ENCODE results near the gene STX10. TPM values are rescaled to one million over a fixed set of nuclear protein-coding genes. Genes with fewer than 3 reads are reported as not detected.

Gene STX10
- total RNA-seq, 1 experiment from 2014 or later: 19.3 TPM

DNA sequence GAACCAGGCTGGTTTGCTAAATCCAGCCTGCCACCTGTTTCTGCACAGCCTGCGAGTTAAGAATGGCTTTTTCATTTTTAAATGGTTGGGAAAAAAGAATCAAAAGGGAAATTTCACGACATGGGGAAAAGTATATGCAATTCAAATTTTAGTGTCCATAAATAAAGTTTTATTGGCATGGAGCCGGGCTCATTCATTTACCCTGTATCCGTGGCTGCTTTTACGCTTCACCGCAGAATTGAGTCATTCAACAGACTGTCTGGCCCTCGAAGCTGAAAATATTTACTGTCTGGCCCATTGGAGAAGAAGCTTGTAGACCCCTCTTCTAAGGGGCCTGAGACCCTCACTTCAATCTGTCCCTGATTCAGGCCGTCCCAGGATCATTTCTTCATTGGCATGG, 26.2 kb upstream of the STX10 start:
- TF ChIP-seq, protein P1, sequence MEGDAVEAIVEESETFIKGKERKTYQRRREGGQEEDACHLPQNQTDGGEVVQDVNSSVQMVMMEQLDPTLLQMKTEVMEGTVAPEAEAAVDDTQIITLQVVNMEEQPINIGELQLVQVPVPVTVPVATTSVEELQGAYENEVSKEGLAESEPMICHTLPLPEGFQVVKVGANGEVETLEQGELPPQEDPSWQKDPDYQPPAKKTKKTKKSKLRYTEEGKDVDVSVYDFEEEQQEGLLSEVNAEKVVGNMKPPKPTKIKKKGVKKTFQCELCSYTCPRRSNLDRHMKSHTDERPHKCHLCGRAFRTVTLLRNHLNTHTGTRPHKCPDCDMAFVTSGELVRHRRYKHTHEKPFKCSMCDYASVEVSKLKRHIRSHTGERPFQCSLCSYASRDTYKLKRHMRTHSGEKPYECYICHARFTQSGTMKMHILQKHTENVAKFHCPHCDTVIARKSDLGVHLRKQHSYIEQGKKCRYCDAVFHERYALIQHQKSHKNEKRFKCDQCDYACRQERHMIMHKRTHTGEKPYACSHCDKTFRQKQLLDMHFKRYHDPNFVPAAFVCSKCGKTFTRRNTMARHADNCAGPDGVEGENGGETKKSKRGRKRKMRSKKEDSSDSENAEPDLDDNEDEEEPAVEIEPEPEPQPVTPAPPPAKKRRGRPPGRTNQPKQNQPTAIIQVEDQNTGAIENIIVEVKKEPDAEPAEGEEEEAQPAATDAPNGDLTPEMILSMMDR (IDR thresholded peaks at IDR 0.05; ENCODE audit: insufficient read depth in 1 of 2, low read depth in 1 of 2, low read length in 1 of 2, severe bottlenecking in 1 of 2, unreplicated experiment in 1 of 2): no peak
- H3K9me3 ChIP-seq: no peaks in the 10 kb centered on the region
- no peaks in the 10 kb centered on the region for H3K27me3 ChIP-seq (replicated peaks; ENCODE audit: control insufficient read depth, insufficient read depth, low read length)
- no peak overlapping the region for H3K4me3 ChIP-seq (ENCODE audit: low read depth, low read length)
- no TSS peak for BruUV-seq (replicated peaks)
- H3K4me1 ChIP-seq: no peaks in the 10 kb centered on the region; the same call in 1 of the 2 replicates
- no peak for DNase-seq
- Mint-ChIP-seq H3K27ac (ENCODE audit: unreplicated experiment) (no peak overlapping the region), H3K9me3 (ENCODE audit: unreplicated experiment) (no peaks in the 10 kb centered on the region), H3K27me3 (ENCODE audit: insufficient read depth, unreplicated experiment) (no peaks in the 10 kb centered on the region), H3K4me3 (ENCODE audit: unreplicated experiment) (no peak overlapping the region), H3K36me3 (ENCODE audit: insufficient read depth, unreplicated experiment) (no peaks in the 10 kb centered on the region), H3K4me1 (ENCODE audit: low read depth, unreplicated experiment) (no peaks in the 10 kb centered on the region)
- H3K36me3 ChIP-seq (ENCODE audit: control insufficient read depth, insufficient read depth, low read length): no peaks in the 10 kb centered on the region; the same call in 1 of the 2 replicates
- CTCF ChIA-PET: interaction anchor here (1.2 kb wide), 1 partner anchor 8 kb away, joined by 3 read pairs; no protein-coding TSS in a partner anchor
- POLR2A ChIA-PET: no interaction called here
- intact Hi-C loops (cut with micrococcal nuclease; ENCODE audit: unreplicated experiment): no loop called here

DNA sequence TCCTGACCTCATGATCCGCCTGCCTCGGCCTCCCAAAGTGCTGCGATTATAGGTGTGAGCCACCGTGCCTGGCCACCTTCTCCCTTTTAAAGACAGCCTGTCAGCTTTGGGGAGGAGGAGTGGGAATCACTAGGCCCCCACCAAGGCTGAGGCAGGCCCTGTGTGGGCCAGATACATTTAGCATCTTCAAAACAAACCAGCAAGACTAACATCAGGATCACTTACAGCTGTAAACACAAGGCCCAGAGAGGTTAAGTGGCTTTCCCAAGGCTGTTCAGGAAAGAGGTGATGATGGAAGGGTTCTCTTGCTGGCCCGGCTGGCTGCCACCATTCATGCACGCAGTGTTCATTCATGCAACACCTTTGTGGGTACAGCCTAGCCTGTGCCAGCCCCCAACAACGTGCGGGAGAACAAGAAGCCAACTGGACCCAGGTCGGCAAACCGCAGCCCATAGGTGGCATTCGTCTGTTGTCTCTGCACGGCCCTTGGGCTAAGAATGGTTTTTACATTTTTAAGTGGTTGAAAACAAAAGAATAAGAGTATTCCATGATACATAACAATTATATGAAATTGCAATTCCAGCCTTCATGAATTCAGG, 23.1 kb upstream of the STX10 start:
- Mint-ChIP-seq H3K36me3 (ENCODE audit: insufficient read depth, unreplicated experiment) (no peaks in the 10 kb centered on the region), H3K9me3 (ENCODE audit: unreplicated experiment) (no peaks in the 10 kb centered on the region), H3K4me3 (ENCODE audit: unreplicated experiment) (no peak overlapping the region), H3K27me3 (ENCODE audit: insufficient read depth, unreplicated experiment) (no peaks in the 10 kb centered on the region), H3K4me1 (ENCODE audit: low read depth, unreplicated experiment) (peaks cover 13% of the 10 kb centered on the region), H3K27ac (ENCODE audit: unreplicated experiment) (no peak overlapping the region)
- H3K4me3 ChIP-seq (ENCODE audit: low read depth, low read length): no peak overlapping the region
- TF ChIP-seq, protein P1 (IDR thresholded peaks at IDR 0.05; ENCODE audit: insufficient read depth in 1 of 2, low read depth in 1 of 2, low read length in 1 of 2, severe bottlenecking in 1 of 2, unreplicated experiment in 1 of 2): no peak
- no peaks in the 10 kb centered on the region for H3K27me3 ChIP-seq (replicated peaks; ENCODE audit: control insufficient read depth, insufficient read depth, low read length)
- DNase-seq: no peak
- no TSS peak for BruUV-seq (replicated peaks)
- ChIA-PET POLR2A (interaction anchor here (1.4 kb wide), 1 partner anchor 10 kb away, joined by 3 read pairs; no protein-coding TSS in a partner anchor), CTCF (no interaction called here)
- no peaks in the 10 kb centered on the region for H3K9me3 ChIP-seq
- intact Hi-C loops (cut with micrococcal nuclease; ENCODE audit: unreplicated experiment): no loop called here
- peaks cover 21% of the 10 kb centered on the region for H3K4me1 ChIP-seq
- no peaks in the 10 kb centered on the region; the same call in 1 of the 2 replicates for H3K36me3 ChIP-seq (ENCODE audit: control insufficient read depth, insufficient read depth, low read length)

DNA sequence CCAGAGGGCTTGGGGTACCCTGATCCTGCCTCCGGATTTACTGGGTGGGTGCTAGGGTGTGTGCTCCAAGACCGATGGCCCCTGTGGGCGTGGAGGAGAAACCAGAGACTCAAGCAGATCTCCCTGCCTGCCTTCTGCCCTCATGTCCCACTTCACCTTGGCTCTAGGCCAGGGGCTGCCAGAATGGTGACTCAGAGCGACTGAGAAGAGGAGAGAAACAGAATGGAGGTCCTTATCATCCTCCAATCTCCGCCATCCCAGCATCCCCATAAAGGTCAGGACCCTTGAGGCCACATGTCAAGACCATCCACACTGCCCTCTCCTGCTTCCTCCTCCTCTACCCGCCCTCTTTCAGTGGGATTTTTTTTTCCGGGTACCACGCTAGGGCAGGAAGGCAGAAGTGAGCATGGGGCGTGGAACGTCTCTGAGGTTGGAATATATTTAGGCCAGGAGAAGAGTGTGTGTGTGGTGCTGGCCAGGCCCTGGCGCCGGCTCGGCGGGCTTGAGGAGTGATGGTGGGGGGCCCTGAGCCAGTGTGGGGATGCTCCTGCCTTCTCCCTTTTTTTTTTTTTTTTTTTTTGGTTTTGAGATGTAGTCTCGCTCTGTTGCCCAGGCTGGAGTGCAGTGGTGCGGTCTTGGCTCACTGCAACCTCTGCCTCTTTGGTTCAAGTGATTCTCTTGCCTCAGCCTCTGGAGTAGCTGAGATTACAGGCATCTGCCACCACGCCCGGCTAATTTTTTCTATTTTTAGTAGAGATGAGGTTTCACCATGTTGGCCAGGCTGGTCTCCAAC, 22.4 kb upstream of the STX10 start:
- POLR2A ChIA-PET: interaction anchor here (1.4 kb wide), 1 partner anchor 10 kb away, joined by 3 read pairs; no protein-coding TSS in a partner anchor
- no peaks in the 10 kb centered on the region for H3K9me3 ChIP-seq
- Mint-ChIP-seq H3K4me3 (ENCODE audit: unreplicated experiment) (no peak overlapping the region), H3K9me3 (ENCODE audit: unreplicated experiment) (no peaks in the 10 kb centered on the region), H3K27ac (ENCODE audit: unreplicated experiment) (no peak overlapping the region), H3K4me1 (ENCODE audit: low read depth, unreplicated experiment) (peaks cover 13% of the 10 kb centered on the region), H3K27me3 (ENCODE audit: insufficient read depth, unreplicated experiment) (no peaks in the 10 kb centered on the region), H3K36me3 (ENCODE audit: insufficient read depth, unreplicated experiment) (no peaks in the 10 kb centered on the region)
- no peaks in the 10 kb centered on the region; the same call in 1 of the 2 replicates for H3K36me3 ChIP-seq (ENCODE audit: control insufficient read depth, insufficient read depth, low read length)
- no peaks in the 10 kb centered on the region for H3K27me3 ChIP-seq (replicated peaks; ENCODE audit: control insufficient read depth, insufficient read depth, low read length)
- CTCF ChIA-PET: no interaction called here
- intact Hi-C loops (cut with micrococcal nuclease; ENCODE audit: unreplicated experiment): no loop called here
- BruUV-seq (replicated peaks): no TSS peak
- H3K4me3 ChIP-seq (ENCODE audit: low read depth, low read length): no peak overlapping the region
- DNase-seq: no peak
- H3K4me1 ChIP-seq: peaks cover 25% of the 10 kb centered on the region
- TF ChIP-seq, protein P1 (IDR thresholded peaks at IDR 0.05; ENCODE audit: insufficient read depth in 1 of 2, low read depth in 1 of 2, low read length in 1 of 2, severe bottlenecking in 1 of 2, unreplicated experiment in 1 of 2): no peak

All from Caco-2 (cell line).